Activated CD4-positive, CD25-positive, alpha-beta regulatory T cell (primary cell): Measurements from ENCODE around the gene ZNF746.
A peak's percentile ranks its signal among the peaks of the same experiment; 100 is the strongest.

Source experiments
- DNase-seq, 4 experiments: peaks; one replicate each; lab custom pipeline; 2025; lab: John Stamatoyannopoulos, UW

ZNF746 gene

DNA sequence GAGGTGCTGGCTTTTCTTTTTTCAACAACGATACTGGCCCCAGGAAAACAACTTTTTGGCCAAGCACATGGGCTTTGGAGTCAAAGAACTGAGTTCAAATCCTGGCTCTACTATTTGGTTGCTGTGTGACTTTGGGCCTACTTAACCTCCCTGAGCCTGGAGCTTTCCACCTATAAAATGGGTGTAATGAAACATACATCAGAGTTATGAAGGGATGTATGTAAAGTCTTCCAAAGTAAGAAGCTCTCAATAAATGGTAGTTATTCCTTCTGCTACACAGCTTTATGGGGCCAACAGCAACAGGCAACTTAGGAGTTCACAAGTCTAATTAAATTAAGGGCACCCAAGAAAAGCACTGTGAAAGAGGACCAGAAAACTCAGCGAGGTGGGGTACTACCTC, 69.7 kb downstream of the ZNF746 start:
- DNase-seq: no peak

DNA sequence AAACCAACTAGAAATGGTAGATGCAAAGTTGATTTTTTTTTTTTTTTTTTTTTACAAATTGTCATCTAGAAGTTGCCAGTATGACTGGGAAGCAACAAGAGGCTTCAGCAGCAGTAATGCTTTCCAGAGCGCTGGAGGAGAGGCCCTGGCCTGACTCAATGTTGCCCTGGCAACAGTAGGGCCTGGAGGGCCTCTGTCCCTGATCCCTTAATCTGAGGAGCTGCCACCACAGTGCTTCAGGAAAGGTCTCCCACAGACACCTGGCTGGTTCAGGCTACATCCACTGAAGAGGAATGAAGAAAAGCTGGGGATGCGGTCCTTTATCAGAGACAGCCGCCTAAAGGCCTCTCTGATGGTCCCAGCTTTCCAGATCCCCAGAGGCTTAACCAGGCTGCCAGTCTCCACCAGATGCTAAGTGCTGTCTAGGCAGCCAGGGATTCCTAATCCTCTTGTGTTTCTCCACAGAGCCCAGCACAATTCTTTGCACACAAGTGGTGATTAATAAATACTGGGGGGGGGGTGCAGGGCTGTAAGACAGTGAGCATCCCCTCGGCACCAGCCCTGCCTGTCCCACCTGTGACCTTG, 70.4 kb downstream of the ZNF746 start:
- DNase-seq: no peak

DNA sequence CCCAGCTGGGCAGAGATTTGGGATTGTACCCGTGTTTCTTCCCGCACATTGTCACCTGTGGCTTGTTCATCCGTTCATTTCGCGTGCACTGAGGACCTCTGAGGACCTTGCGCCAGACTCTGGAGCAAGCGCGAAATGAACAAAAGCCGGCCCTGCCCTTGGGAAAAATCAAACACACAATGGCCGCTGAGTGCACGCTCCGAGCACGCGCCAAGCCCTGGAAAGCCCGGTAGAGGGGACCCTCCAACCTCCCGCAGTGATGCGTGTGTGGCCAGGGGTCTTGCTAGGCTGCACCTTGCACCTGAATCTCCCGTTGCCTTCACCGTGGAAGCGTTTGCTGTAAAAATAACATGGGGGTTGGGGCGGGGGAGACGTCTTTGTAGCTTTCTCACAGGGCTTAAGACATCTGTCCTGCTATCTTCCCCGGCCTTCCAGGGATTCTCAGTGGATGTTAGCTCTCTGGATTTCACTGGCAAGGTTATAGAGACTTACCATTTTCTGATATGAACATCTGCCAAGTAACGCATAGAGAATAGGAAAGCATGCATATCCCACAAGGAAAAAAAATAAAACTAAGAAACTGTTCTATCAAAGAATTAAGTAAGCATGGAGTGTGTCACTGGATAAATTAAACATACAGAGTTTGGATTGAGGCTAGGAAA, 74.0 kb downstream of the ZNF746 start:
- no peak for DNase-seq

GRCh38 chr7:149422914-149423301, 74.7 kb downstream of the ZNF746 start:
- peak in 1 of 4 experiments; percentile 21 for DNase-seq
